Activated B cell treated with CpG ODN at 0.5 μM for 24 hours (primary cell): ENCODE measurements around the gene NRTN. TPM values are rescaled to one million over a fixed set of nuclear protein-coding genes. Genes with fewer than 3 reads are reported as not detected.
"Not testable (repeated sequence)": the region's sequence is repeated elsewhere in the genome, so short reads cannot be mapped to it uniquely, and the experiment has no call there.

ENCODE experiments used
- ATAC-seq: fragments of 200-7000 bp; cut with Tn5 transposase; one replicate; pipeline ENCODE4 v1.10.0; 2021; ENCODE audit warnings: low read depth, mild to moderate bottlenecking, moderate library complexity
- CTCF ChIA-PET: fragments of 350-600 bp; sonication (Branson Sonifier 250); formaldehyde crosslinking; loops from one replicate; lab custom pipeline; 2021; ENCODE audit warnings: antibody characterized with exemption; lab: Charles Lee
- POLR2A ChIA-PET: fragments of 350-600 bp; sonication (Branson Sonifier 250); formaldehyde crosslinking; loops from one replicate; lab custom pipeline; 2021; ENCODE audit warnings: antibody characterized with exemption; lab: Charles Lee
- DNase-seq: peaks from one replicate; pipeline ENCODE4 v3.0.0; 2022
- H3K27ac Mint-ChIP-seq: one replicate; pipeline ENCODE4 v1.8.0; 2020; ENCODE audit warnings: mixed read lengths
- H3K27me3 Mint-ChIP-seq: one replicate; pipeline ENCODE4 v1.8.0; 2021; ENCODE audit warnings: mixed read lengths
- H3K36me3 Mint-ChIP-seq: one replicate; pipeline ENCODE4 v1.8.0; 2021; ENCODE audit warnings: low read depth, mixed read lengths
- H3K4me1 Mint-ChIP-seq: one replicate; pipeline ENCODE4 v1.8.0; 2021; ENCODE audit warnings: mixed read lengths
- H3K4me3 Mint-ChIP-seq: one replicate; pipeline ENCODE4 v1.8.0; 2020; ENCODE audit warnings: mild to moderate bottlenecking, mixed read lengths
- H3K9me3 Mint-ChIP-seq: one replicate; pipeline ENCODE4 v1.8.0; 2020; ENCODE audit warnings: mixed read lengths
- intact Hi-C: fragments of 100-400 bp; cut with micrococcal nuclease; formaldehyde crosslinking; loops from one replicate; pipeline ENCODE4 v1.15.1; 2024
- total RNA-seq: library from RNA; stranded (reverse); gene quantifications from 2 replicates; pipeline ENCODE4 v1.2.3, GENCODE V29; 2022
- TF ChIP-seq, protein P1 (sequence below): fragments of 200-600 bp; IDR thresholded peaks from one replicate; pipeline ENCODE4 v1.8.0; 2022; ENCODE audit warnings: antibody characterized with exemption, mild to moderate bottlenecking

The NRTN gene
- total RNA-seq, 1 donor from 2014 or later = 0.42 TPM

DNA sequence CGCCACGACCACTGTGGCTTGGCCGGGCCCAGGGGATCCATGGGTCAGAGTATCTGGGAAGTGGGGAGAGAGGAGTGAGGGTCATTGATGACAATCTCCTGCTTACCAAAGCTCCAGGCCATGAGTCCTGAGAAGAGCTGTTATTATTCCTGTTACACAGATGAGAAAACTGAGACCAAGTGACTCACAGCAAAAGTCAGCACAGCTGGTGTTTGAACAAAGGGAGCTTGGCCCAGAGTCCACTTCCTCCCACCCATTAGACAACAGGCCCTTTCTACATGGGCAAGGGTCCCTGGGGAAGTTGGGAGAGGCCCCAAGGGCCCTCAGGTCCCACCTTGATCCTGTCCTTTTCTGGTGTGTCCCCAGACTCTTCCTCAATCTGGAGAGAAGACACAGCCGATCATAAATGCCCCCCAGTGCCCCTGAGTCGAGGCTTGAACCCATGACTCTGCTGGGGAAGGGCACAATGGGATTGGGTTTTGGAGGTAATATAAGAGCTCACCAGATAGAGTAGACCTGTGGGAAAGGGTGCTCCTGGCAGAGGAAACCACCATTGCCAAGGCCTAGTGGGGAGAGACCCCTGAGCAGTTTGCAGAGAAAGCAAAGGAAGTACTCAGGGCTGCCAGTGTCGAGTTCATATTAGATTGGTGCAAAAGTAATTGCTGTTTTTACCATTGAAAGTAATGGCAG is 27.8 kb downstream of the NRTN start:
- Mint-ChIP-seq H3K27me3 (peaks cover 13% of the 10 kb centered on the region), H3K4me1 (peaks cover 9% of the 10 kb centered on the region), H3K36me3 (peaks cover 2% of the 10 kb centered on the region), H3K4me3 (no peak overlapping the region), H3K27ac (no peak overlapping the region), H3K9me3 (no peaks in the 10 kb centered on the region)
- ATAC-seq (no peak), DNase-seq (no peak)
- TF ChIP-seq, protein P1, sequence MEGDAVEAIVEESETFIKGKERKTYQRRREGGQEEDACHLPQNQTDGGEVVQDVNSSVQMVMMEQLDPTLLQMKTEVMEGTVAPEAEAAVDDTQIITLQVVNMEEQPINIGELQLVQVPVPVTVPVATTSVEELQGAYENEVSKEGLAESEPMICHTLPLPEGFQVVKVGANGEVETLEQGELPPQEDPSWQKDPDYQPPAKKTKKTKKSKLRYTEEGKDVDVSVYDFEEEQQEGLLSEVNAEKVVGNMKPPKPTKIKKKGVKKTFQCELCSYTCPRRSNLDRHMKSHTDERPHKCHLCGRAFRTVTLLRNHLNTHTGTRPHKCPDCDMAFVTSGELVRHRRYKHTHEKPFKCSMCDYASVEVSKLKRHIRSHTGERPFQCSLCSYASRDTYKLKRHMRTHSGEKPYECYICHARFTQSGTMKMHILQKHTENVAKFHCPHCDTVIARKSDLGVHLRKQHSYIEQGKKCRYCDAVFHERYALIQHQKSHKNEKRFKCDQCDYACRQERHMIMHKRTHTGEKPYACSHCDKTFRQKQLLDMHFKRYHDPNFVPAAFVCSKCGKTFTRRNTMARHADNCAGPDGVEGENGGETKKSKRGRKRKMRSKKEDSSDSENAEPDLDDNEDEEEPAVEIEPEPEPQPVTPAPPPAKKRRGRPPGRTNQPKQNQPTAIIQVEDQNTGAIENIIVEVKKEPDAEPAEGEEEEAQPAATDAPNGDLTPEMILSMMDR = no peak
- intact Hi-C loops = no loop called here
- ChIA-PET CTCF (no interaction called here), POLR2A (no interaction called here)

DNA sequence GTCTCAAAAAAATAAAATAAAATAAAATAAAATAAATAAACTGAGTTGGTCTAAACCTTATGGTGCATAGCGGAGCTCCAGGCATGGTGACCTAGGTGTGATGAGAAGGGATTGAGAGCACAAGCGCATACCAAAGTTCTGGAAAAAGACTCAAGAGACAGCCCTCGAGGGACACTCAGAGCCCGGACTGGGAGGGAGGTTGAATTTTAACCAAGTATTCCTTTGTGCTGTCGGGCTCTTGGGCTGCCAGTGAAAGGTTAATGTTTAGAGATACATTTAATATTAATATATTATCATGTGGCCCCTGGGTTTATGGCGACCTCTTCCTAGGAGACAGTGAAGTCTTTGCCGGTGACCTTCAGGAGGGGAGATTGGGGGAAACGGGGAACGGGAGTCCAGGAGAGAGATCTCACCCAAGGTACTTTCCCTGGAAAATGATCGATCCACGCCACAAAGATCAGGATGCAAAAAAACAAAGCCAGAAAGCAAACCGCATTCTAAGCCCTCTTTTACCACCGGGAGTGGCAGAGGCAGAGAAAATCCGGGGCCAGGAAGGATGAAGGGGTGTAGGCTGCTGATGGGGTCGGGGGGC is 33.0 kb downstream of the NRTN start:
- DNase-seq (no peak), ATAC-seq (no peak)
- CTCF ChIA-PET = no interaction called here
- Mint-ChIP-seq H3K9me3 (no peaks in the 10 kb centered on the region), H3K4me3 (no peak overlapping the region), H3K36me3 (no peaks in the 10 kb centered on the region), H3K27ac (no peak overlapping the region), H3K4me1 (peaks cover 4% of the 10 kb centered on the region), H3K27me3 (peaks cover 4% of the 10 kb centered on the region)
- POLR2A ChIA-PET = no interaction called here
- TF ChIP-seq, protein P1 = no peak
- intact Hi-C loops = no loop called here

DNA sequence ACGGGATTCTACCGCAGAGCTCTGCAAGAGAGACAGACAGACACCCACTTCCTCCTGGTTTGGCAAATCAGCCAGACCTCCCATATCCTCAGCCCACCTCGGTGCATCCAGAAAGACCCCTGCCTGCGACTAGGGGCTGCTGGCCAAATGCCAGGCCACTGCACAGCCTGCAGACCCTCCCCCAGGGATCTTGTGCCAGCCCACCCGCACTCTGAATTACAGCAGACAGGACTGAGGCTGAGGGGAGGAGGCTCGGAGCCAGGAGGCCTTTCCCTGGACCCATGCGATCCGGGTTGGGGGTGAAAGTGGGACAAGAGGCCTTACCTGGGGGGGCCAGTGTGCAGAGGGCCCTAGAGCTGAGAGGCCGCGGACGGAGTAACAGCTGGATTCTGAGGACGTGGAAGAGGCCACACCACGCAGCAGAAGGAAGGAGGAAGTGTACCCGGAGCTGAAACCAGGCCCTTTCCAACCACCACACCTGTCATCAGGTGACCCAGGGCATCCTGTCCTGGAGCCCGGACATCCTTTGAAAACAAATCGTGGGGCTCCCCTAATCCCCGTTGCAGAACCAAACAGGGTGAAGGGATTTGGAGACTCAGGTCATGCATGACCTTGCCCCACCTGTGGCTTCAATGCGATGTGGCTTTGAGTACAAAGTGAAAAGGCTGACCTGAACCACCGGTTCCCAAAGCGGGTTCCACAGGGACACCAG is 33.6 kb downstream of the NRTN start:
- H3K27ac Mint-ChIP-seq = no peak overlapping the region
- H3K4me3 Mint-ChIP-seq = no peak overlapping the region
- CTCF ChIA-PET = no interaction called here

DNA sequence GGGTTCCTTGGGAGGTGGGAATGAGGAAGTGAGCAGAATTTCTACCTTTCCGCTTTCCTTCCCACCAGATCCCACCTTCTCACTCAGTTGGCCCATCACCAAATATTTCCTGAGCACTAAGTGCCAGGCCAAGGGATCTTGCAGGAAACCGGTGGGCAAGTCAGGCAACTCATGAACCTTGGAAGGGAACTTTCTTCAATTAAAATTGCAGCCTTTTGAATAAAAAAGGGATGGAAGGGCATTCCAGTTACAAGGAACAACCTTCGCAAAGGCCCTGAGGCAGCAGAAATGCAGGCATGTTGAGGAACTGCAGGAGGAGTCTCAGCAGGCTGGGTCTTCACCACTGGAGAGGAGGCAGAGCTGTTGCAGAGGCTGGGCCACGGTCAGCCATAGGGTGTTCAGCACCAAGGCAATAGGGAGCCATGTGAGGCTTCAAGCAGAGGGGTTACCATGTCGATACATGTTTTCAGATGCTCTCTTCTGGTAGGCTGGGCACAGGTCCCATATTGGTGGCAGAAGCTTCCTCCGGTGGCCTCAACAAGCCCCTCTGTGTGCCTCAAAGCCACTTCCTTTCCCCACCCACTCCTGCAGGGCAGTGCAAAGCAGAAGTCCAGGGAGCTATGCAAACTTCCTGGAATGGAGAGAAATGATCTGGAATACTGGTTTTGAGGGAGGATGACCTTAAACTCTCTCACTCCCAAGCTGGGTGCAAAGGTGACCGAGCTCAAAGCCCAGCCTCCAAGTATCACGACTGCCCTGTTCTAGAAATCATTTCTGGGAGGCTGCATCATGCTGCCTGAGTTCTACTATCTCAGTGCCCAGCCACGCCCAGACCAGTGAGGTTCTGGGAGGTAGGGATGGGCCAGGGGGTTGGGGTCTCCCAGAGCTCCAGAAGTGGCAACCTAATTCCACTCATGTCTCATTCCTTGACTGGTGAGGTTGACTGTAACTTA is 34.5 kb downstream of the NRTN start, which contains the start of gene FUT6:
Gene FUT6, minus strand, starts transcription at position 638 of the 953 bp plus-strand sequence. CDS start 7,135 bp downstream, outside the sequence.
- TF ChIP-seq, protein P1 = no peak
- no peak for DNase-seq
- Mint-ChIP-seq H3K27me3 (peaks cover 2% of the 10 kb centered on the region), H3K4me3 (no peak within 1 kb of the TSS), H3K36me3 (no peaks in the 10 kb centered on the region), H3K27ac (no peak within 1 kb of the TSS), H3K4me1 (peaks cover 4% of the 10 kb centered on the region), H3K9me3 (no peaks in the 10 kb centered on the region)
- ChIA-PET CTCF (no interaction called here), POLR2A (no interaction called here)
- intact Hi-C loops = no loop called here
- ATAC-seq = no peak

More for the DNA sequence above, 33.6 kb downstream of the NRTN start:
- intact Hi-C loops = no loop called here
- H3K9me3 Mint-ChIP-seq = no peaks in the 10 kb centered on the region
- peaks cover 4% of the 10 kb centered on the region for H3K4me1 Mint-ChIP-seq
- H3K36me3 Mint-ChIP-seq = no peaks in the 10 kb centered on the region
- ATAC-seq (no peak), DNase-seq (no peak)
- POLR2A ChIA-PET = no interaction called here
- TF ChIP-seq, protein P1 = no peak
- peaks cover 4% of the 10 kb centered on the region for H3K27me3 Mint-ChIP-seq

DNA sequence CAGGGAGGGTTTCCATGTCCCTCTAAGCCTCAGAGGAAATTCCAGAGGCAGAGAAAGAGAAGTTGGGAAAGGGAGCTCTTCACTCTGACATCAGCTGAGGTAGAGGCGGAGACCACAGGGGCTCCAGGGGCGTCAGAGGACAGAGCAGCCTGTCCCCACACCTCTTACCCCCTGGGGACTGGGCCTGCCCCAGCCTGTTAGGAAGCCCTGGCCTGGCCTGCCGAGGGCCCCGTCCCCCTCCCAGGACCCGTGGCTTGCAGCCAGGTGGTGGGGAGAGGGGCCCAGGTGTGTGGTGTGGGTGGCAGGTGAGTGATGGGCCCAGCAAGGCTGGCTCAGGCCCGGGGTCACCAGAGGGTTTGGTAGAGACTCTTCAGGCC is 36.9 kb downstream of the NRTN start:
- H3K9me3 Mint-ChIP-seq, H3K4me3 Mint-ChIP-seq, CTCF ChIA-PET, H3K4me1 Mint-ChIP-seq, intact Hi-C loops, ATAC-seq, H3K36me3 Mint-ChIP-seq, POLR2A ChIA-PET, H3K27me3 Mint-ChIP-seq, DNase-seq, H3K27ac Mint-ChIP-seq: not testable (repeated sequence)
